HG03097 (cell line): ENCODE results near the gene CDK14.

ENCODE experiments used
- ATAC-seq: cut with Tn5 transposase; IDR thresholded peaks from one replicate; pipeline ENCODE4 v1.9.1; 2021; ENCODE audit not compliant: unreplicated experiment, low FRiP score

The CDK14 gene

GRCh38 chr7:90596671-90597562 lies 796 bp downstream of the CDK14 start:
- ATAC-seq: peak; percentile 28

GRCh38 chr7:90597563-90598253 lies 1.6 kb downstream of the CDK14 start:
- no peak for ATAC-seq

GRCh38 chr7:90599038-90599437 lies 2.9 kb downstream of the CDK14 start:
- no peak for ATAC-seq

- ATAC-seq: no peak
These were observed 3.9 kb downstream of the CDK14 start for GRCh38 chr7:90599892-90600555.

GRCh38 chr7:90602303-90602702 lies 6.2 kb downstream of the CDK14 start:
- ATAC-seq: no peak

- ATAC-seq: no peak
These were observed 7.2 kb downstream of the CDK14 start for GRCh38 chr7:90603346-90603745.

- ATAC-seq: no peak
These were observed 8.3 kb downstream of the CDK14 start for GRCh38 chr7:90604383-90604782.

- ATAC-seq: no peak
These were observed 8.9 kb downstream of the CDK14 start for GRCh38 chr7:90605055-90605454.

- ATAC-seq: no peak
These were observed 11.1 kb downstream of the CDK14 start for GRCh38 chr7:90607196-90607595.

- ATAC-seq: no peak
These were observed 14.0 kb downstream of the CDK14 start for GRCh38 chr7:90610105-90610504.

GRCh38 chr7:90611115-90611514 lies 15.0 kb downstream of the CDK14 start:
- ATAC-seq: no peak

GRCh38 chr7:90613088-90613498 lies 17.0 kb downstream of the CDK14 start:
- ATAC-seq: peak; percentile 94

GRCh38 chr7:90617442-90617841 lies 21.3 kb downstream of the CDK14 start:
- ATAC-seq: no peak

- no peak for ATAC-seq
These were observed 22.8 kb downstream of the CDK14 start for GRCh38 chr7:90618876-90619275.

- ATAC-seq: peak; percentile 41
These were observed 25.1 kb downstream of the CDK14 start for GRCh38 chr7:90621125-90621746.

- ATAC-seq: no peak
These were observed 25.6 kb downstream of the CDK14 start for GRCh38 chr7:90621747-90622140.

- ATAC-seq: no peak
These were observed 26.5 kb downstream of the CDK14 start for GRCh38 chr7:90622670-90623069.

- no peak for ATAC-seq
These were observed 28.2 kb downstream of the CDK14 start for GRCh38 chr7:90624225-90624911.

GRCh38 chr7:90625051-90625450 lies 28.9 kb downstream of the CDK14 start:
- ATAC-seq: no peak

GRCh38 chr7:90625562-90625961 lies 29.4 kb downstream of the CDK14 start:
- no peak for ATAC-seq
